Occipital lobe (tissue), 3 donors: ENCODE data around the gene SUCO. TPM values are rescaled to one million over a fixed set of nuclear protein-coding genes. Genes with fewer than 3 reads are reported as not detected.

ENCODE experiments used
- DNase-seq: peaks from one replicate; lab custom pipeline; 2025; lab: John Stamatoyannopoulos, UW
- small RNA-seq: library from RNA; depleted of rRNA; stranded (forward); fragments of <200 nt; gene quantifications from one replicate; pipeline ENCODE3, GENCODE V24; 2014
- total RNA-seq: library from RNA; depleted of rRNA; stranded (reverse); fragments of >200 nt; gene quantifications from one replicate; pipeline ENCODE4 v1.2.3, GENCODE V29; 2014

Gene SUCO
- total RNA-seq, 1 donor from 2014 or later: 108 TPM

GRCh38 chr1:172641492-172641891, 108.5 kb downstream of the SUCO start:
- DNase-seq: no peak

GRCh38 chr1:172642970-172643369, 110.0 kb downstream of the SUCO start:
- DNase-seq: no peak

GRCh38 chr1:172646653-172647052, 113.7 kb downstream of the SUCO start:
- no peak for DNase-seq

- DNase-seq: no peak
These were observed 114.2 kb downstream of the SUCO start for GRCh38 chr1:172647110-172647564.

- no peak for DNase-seq
These were observed 115.0 kb downstream of the SUCO start for GRCh38 chr1:172647987-172648386.

- no peak for DNase-seq
These were observed 117.7 kb downstream of the SUCO start for GRCh38 chr1:172650474-172651193.

GRCh38 chr1:172653015-172653709, 120.2 kb downstream of the SUCO start:
- no peak for DNase-seq

- no peak for DNase-seq
These were observed 121.6 kb downstream of the SUCO start for GRCh38 chr1:172654535-172654934.

- DNase-seq: no peak
These were observed 123.6 kb downstream of the SUCO start for GRCh38 chr1:172656576-172656975.

- no peak for DNase-seq
These were observed 124.6 kb downstream of the SUCO start for GRCh38 chr1:172657586-172657985.

GRCh38 chr1:172658871-172659453, 126.0 kb downstream of the SUCO start, which contains the start of gene FASLG:
Gene FASLG (plus strand): TSS chr1:172659103. CDS start chr1:172659202, 99 bp downstream.
- no peak for DNase-seq

- no peak for DNase-seq
These were observed 128.2 kb downstream of the SUCO start for GRCh38 chr1:172661107-172661506.

Small RNA genes lying within 50 kb of the gene (small RNA-seq; reads per million reads assigned to genes)
- gene RNU6-693P: not detected

Other genes starting within 250 kb of the SUCO start
- gene C1orf105, start 112.5 kb upstream of the SUCO start, total RNA-seq: not detected
- gene PIGC, start 89.1 kb upstream of the SUCO start, total RNA-seq: 30.7 TPM
- gene FASLG, start 126.0 kb downstream of the SUCO start, total RNA-seq: not detected